ENCODE measurements around the gene PBRM1. TPM values are rescaled to one million over a fixed set of nuclear protein-coding genes. Genes with fewer than 3 reads are reported as not detected.
A peak's percentile ranks its signal among the peaks of the same experiment; 100 is the strongest.

Gene PBRM1
- total and polyA plus RNA-seq, 2 of the 13 experiments (the other 11 are each of a cell fraction or from before 2014, with no cell fraction given): 10.9 to 33.2 TPM

- TF ChIP-seq TRIM22 (IDR thresholded peaks at IDR 0.05) (no peak), ZNF547 (CRISPR knock-in tag; IDR thresholded peaks at IDR 0.05) (no peak; the same call in 1 of the 2 replicates), ZNF234 (CRISPR knock-in tag; conservative IDR thresholded peaks at IDR 0.05) (0 out of 2 replicates have a peak, but pooled peaks have one; percentile 61), ZNF598 (CRISPR knock-in tag; IDR thresholded peaks at IDR 0.05; ENCODE audit: borderline replicate concordance) (peak; percentile 45; the same call in 1 of the 2 replicates), NFE2L2 (IDR thresholded peaks at IDR 0.05; ENCODE audit: low read length) (no peak), NFKB2 (CRISPR knock-in tag; IDR thresholded peaks at IDR 0.05; ENCODE audit: borderline replicate concordance) (no peak; the same call in 1 of the 2 replicates), JUND (CRISPR knock-in tag; IDR thresholded peaks at IDR 0.05) (no peak), ZNF768 (CRISPR knock-in tag; IDR thresholded peaks at IDR 0.05) (no peak), RNF219 (CRISPR knock-in tag; IDR thresholded peaks at IDR 0.05) (no peak), ZNF329 (CRISPR knock-in tag; IDR thresholded peaks at IDR 0.05; ENCODE audit: low read depth) (0 out of 2 replicates have a peak, but pooled peaks have one; percentile 25), SP2 (CRISPR knock-in tag; IDR thresholded peaks at IDR 0.05) (peak; percentile 49; the same call in 1 of the 2 replicates), DR1 (CRISPR knock-in tag; IDR thresholded peaks at IDR 0.05) (no peak), ZNF256 (CRISPR knock-in tag; conservative IDR thresholded peaks at IDR 0.05) (no peak), ZBTB49 (CRISPR knock-in tag; IDR thresholded peaks at IDR 0.05; ENCODE audit: borderline replicate concordance) (no peak), E2F5 (CRISPR knock-in tag; conservative IDR thresholded peaks at IDR 0.05) (no peak), NR2F2 (IDR thresholded peaks at IDR 0.05; ENCODE audit: borderline replicate concordance, low read depth) (0 out of 2 replicates have a peak, but pooled peaks have one; percentile 1), ETV5 (CRISPR knock-in tag; IDR thresholded peaks at IDR 0.05; ENCODE audit: borderline replicate concordance) (no peak), FOSL2 (CRISPR knock-in tag; IDR thresholded peaks at IDR 0.05) (no peak), HNRNPL (IDR thresholded peaks at IDR 0.05; ENCODE audit: low read depth, low read length) (no peak), FOXK2 (IDR thresholded peaks at IDR 0.05) (no peak), ZFY (CRISPR knock-in tag; IDR thresholded peaks at IDR 0.05) (peak; percentile 48), ZNF143 (CRISPR knock-in tag; IDR thresholded peaks at IDR 0.05) (no peak), ATF3 (CRISPR knock-in tag; IDR thresholded peaks at IDR 0.05) (0 out of 2 replicates have a peak, but pooled peaks have one; percentile 7), ZNF615 (CRISPR knock-in tag; IDR thresholded peaks at IDR 0.05; ENCODE audit: borderline replicate concordance) (no peak)
These were observed 152.7 kb downstream of the PBRM1 start (continued) for GRCh38 chr3:52532838-52533622.
